Lower lobe of right lung (tissue), 2 donors: ENCODE results near the gene TMEM184A. TPM values are rescaled to one million over a fixed set of nuclear protein-coding genes. Genes with fewer than 3 reads are reported as not detected.

ENCODE experiments used
- ATAC-seq, 2 donors: fragments of 200-7000 bp; cut with Tn5 transposase; one replicate each; pipeline ENCODE4 v1.9.1; 2020 to 2022; ENCODE audit warnings: mild to moderate bottlenecking in 2 of 2, moderate library complexity in 2 of 2
- DNase-seq: peaks from one replicate; pipeline ENCODE4 v3.0.0-alpha.2; 2020
- H3K27ac ChIP-seq: fragments of 200-600 bp; one replicate; pipeline ENCODE4 v1.8.0; 2022
- H3K27me3 ChIP-seq: fragments of 200-600 bp; one replicate; pipeline ENCODE4 v1.8.0; 2022; ENCODE audit warnings: low read depth
- H3K36me3 ChIP-seq: fragments of 200-600 bp; one replicate; pipeline ENCODE4 v1.8.0; 2022; ENCODE audit warnings: mild to moderate bottlenecking
- H3K4me1 ChIP-seq: fragments of 200-600 bp; one replicate; pipeline ENCODE4 v1.8.0; 2022
- H3K4me3 ChIP-seq: fragments of 200-600 bp; one replicate; pipeline ENCODE4 v1.8.0; 2022; ENCODE audit warnings: mild to moderate bottlenecking
- H3K9me3 ChIP-seq: fragments of 200-600 bp; one replicate; pipeline ENCODE4 v1.8.0; 2022
- CTCF ChIP-seq: fragments of 200-600 bp; IDR thresholded peaks from one replicate; pipeline ENCODE4 v1.8.0; 2022; ENCODE audit warnings: antibody characterized with exemption, mild to moderate bottlenecking
- intact Hi-C: fragments of 100-400 bp; cut with DNase I; formaldehyde crosslinking; loops from one replicate; pipeline ENCODE4 v1.11.0; 2022
- total RNA-seq: library from RNA; stranded (reverse); fragmentation: NEBNext Ultra II Directional; extraction: Animal tissue kit (Norgen Biotek cat#: 25700); gene quantifications from one replicate; pipeline ENCODE4 v1.2.1, GENCODE V29; 2021
- donor health status: DM: no; HTN: yes; CAD: no; lungs with severe emphysema.

TMEM184A gene
- total RNA-seq, 1 donor from 2014 or later, result 4.3 TPM

- Histone ChIP-seq H3K36me3 (peaks cover 53% of the 10 kb centered on the region), H3K27ac (no peak overlapping the region), H3K4me1 (no peaks in the 10 kb centered on the region), H3K9me3 (no peaks in the 10 kb centered on the region), H3K27me3 (no peaks in the 10 kb centered on the region), H3K4me3 (no peak overlapping the region)
- DNase-seq, result peak; percentile 45
- intact Hi-C loops, result no loop called here
- TF ChIP-seq CTCF, result no peak
- no peak for ATAC-seq
Observed at GRCh38 chr7:1544178-1544895, 11.7 kb downstream of the TMEM184A start.

- intact Hi-C loops, result no loop called here
- H3K4me3 ChIP-seq, result no peak overlapping the region
- ATAC-seq (no peak), DNase-seq (no peak)
- no peak overlapping the region for H3K27ac ChIP-seq
- no peak for TF ChIP-seq CTCF
- no peaks in the 10 kb centered on the region for H3K9me3 ChIP-seq
- H3K4me1 ChIP-seq, result peaks cover 4% of the 10 kb centered on the region
- no peaks in the 10 kb centered on the region for H3K27me3 ChIP-seq
- H3K36me3 ChIP-seq, result peaks cover 58% of the 10 kb centered on the region
Observed at GRCh38 chr7:1543826-1544177, 12.2 kb downstream of the TMEM184A start.

- peaks cover 11% of the 10 kb centered on the region for H3K4me1 ChIP-seq
- TF ChIP-seq CTCF, result no peak
- no peak for DNase-seq
- peaks cover 59% of the 10 kb centered on the region for H3K36me3 ChIP-seq
- intact Hi-C loops, result no loop called here
- no peak for ATAC-seq
- no peak overlapping the region for H3K4me3 ChIP-seq
- H3K27ac ChIP-seq, result no peak overlapping the region
- no peaks in the 10 kb centered on the region for H3K9me3 ChIP-seq
- no peaks in the 10 kb centered on the region for H3K27me3 ChIP-seq
Observed at GRCh38 chr7:1542841-1543747, 12.9 kb downstream of the TMEM184A start.

- no peak overlapping the region for H3K27ac ChIP-seq
- no peaks in the 10 kb centered on the region for H3K27me3 ChIP-seq
- ATAC-seq (no peak), DNase-seq (peak; percentile 42)
- intact Hi-C loops, result no loop called here
- H3K4me3 ChIP-seq, result no peak overlapping the region
- H3K4me1 ChIP-seq, result peaks cover 18% of the 10 kb centered on the region
- H3K36me3 ChIP-seq, result peaks cover 59% of the 10 kb centered on the region
- H3K9me3 ChIP-seq, result no peaks in the 10 kb centered on the region
- no peak for TF ChIP-seq CTCF
Observed at GRCh38 chr7:1542329-1542728, 13.7 kb downstream of the TMEM184A start.

GRCh38 chr7:1541431-1542162 is 14.4 kb downstream of the TMEM184A start:
- ATAC-seq, result no peak
- Histone ChIP-seq H3K9me3 (no peaks in the 10 kb centered on the region), H3K27me3 (no peaks in the 10 kb centered on the region), H3K36me3 (peaks cover 59% of the 10 kb centered on the region), H3K27ac (no peak overlapping the region), H3K4me1 (peaks cover 22% of the 10 kb centered on the region), H3K4me3 (no peak overlapping the region)
- intact Hi-C loops, result no loop called here
- DNase-seq, result peak; percentile 45
- TF ChIP-seq CTCF, result no peak
